Measurements from ENCODE around the gene AMZ2. TPM values are rescaled to one million over a fixed set of nuclear protein-coding genes. Genes with fewer than 3 reads are reported as not detected.

AMZ2 gene
- total and polyA plus RNA-seq, 2 of the 8 experiments (the other 6 are each of a cell fraction or from before 2014, with no cell fraction given): 49.5 to 71.0 TPM

GRCh38 chr17:68304706-68305105 lies 56.9 kb downstream of the AMZ2 start:
- Histone ChIP-seq H3K9ac (replicated peaks in 1 of 4; ENCODE audit: extremely low read depth in 1 of 4, low read depth in 3 of 4, low read length in 3 of 4) (no peak overlapping the region), H2AK5ac (ENCODE audit: low read depth, low read length) (no peak overlapping the region), H3K79me1 (ENCODE audit: low read depth, low read length) (no peaks in the 10 kb centered on the region), H3K23ac (ENCODE audit: insufficient read length) (no peak overlapping the region), H3K27me3 (replicated peaks in 1 of 4; ENCODE audit: control insufficient read depth in 3 of 4, extremely low read depth in 1 of 4, insufficient read depth in 3 of 4, low read length in 3 of 4) (no peaks in the 10 kb centered on the region), H3K56ac (replicated peaks; ENCODE audit: insufficient read length, low read depth, low read length) (no peak overlapping the region), H3K9me3 (ENCODE audit: insufficient read depth in 2 of 2, low read depth in 1 of 2, low read length in 1 of 2) (no peaks in the 10 kb centered on the region), H2BK120ac (replicated peaks; ENCODE audit: low read depth, low read length) (no peak overlapping the region), H3K27ac (ENCODE audit: low read depth, low read length) (no peak overlapping the region), H2AFZ (ENCODE audit: low read length) (no peak overlapping the region), H2BK12ac (ENCODE audit: low read depth, low read length) (no peak overlapping the region), H3K23me2 (ENCODE audit: low read depth, low read length) (no peaks in the 10 kb centered on the region), H3K4ac (replicated peaks; ENCODE audit: insufficient read length, low read depth, low read length) (no peak overlapping the region), H3K36me3 (ENCODE audit: control insufficient read depth in 2 of 4, insufficient read depth in 4 of 4, low read length in 3 of 4) (no peaks in the 10 kb centered on the region), H3K4me3 (ENCODE audit: extremely low read depth in 1 of 4, insufficient read depth in 2 of 4, low read depth in 3 of 4, low read length in 4 of 4) (no peak overlapping the region), H2BK20ac (ENCODE audit: low read length) (no peak overlapping the region), H3K18ac (ENCODE audit: extremely low read depth, low read length) (no peak overlapping the region), H2BK5ac (ENCODE audit: low read depth, low read length) (no peak overlapping the region), H4K8ac (ENCODE audit: extremely low read depth, insufficient read depth, low read length) (no peak overlapping the region), H4K5ac (ENCODE audit: insufficient read length, low read depth, low read length) (no peak overlapping the region), H2BK15ac (ENCODE audit: low read length) (no peak overlapping the region), H3K14ac (ENCODE audit: insufficient read length) (no peak overlapping the region), H3K4me1 (replicated peaks in 1 of 4; ENCODE audit: control insufficient read depth in 3 of 4, insufficient read depth in 4 of 4, low read length in 3 of 4) (peaks cover 2 to 16% (median 5%) of the 10 kb centered on the region in 4 experiments), H4K20me1 (replicated peaks in 1 of 2; ENCODE audit: control insufficient read depth in 1 of 2, insufficient read depth in 2 of 2, low read length in 2 of 2) (no peaks in the 10 kb centered on the region), H4K91ac (replicated peaks; ENCODE audit: insufficient read length, low read length) (no peak overlapping the region), H3K4me2 (ENCODE audit: insufficient read depth in 1 of 2, low read depth in 2 of 2, low read length in 2 of 2) (no peak overlapping the region), H3K79me2 (ENCODE audit: control insufficient read depth in 1 of 2, insufficient read depth in 2 of 2, low read length in 2 of 2) (no peaks in the 10 kb centered on the region; a peak in 1 of 4 replicates)
- DNase-seq (ENCODE audit: low read depth in 1 of 2, low spot score in 2 of 2): no peak
- CTCF ChIA-PET (ENCODE audit: partially characterized antibody): interaction anchor here (1.4 kb wide), 1 partner anchor 128 kb away, joined by 4 read pairs; no protein-coding TSS in a partner anchor
- WGBS, 2 experiments (ENCODE audit: extremely low coverage in 1 of 2, insufficient coverage in 1 of 2, insufficient read length in 1 of 2, insufficient replicate concordance in 2 of 2, low coverage in 1 of 2, low lambda C conversion rate in 2 of 2, missing lambda C conversion rate in 1 of 2): 97% methylated on average over 6 of the region's 6 CpGs; no CpG with 5 or more reads in 1 of the 2 experiments
- POLR2A ChIA-PET (ENCODE audit: partially characterized antibody): no interaction called here
- no peak for FAIRE-seq
- TF ChIP-seq SUZ12 (IDR thresholded peaks at IDR 0.05; ENCODE audit: low read length) (no peak), SP1 (IDR thresholded peaks at IDR 0.05; ENCODE audit: low read depth, low read length) (no peak), TAF7 (optimal IDR thresholded peaks at IDR 0.05; ENCODE audit: borderline replicate concordance, low read depth, low read length) (no peak), TBP (IDR thresholded peaks at IDR 0.05; ENCODE audit: low read depth, low read length) (no peak), ATF3 (IDR thresholded peaks at IDR 0.05; ENCODE audit: insufficient read depth, low read depth, low read length) (no peak), CTBP2 (IDR thresholded peaks at IDR 0.05; ENCODE audit: borderline replicate concordance, insufficient read depth, insufficient read length, low read length) (no peak), SIN3A (conservative IDR thresholded peaks at IDR 0.05 in 1 of 2, IDR thresholded peaks at IDR 0.05 in 1 of 2; ENCODE audit: low read depth in 1 of 2, low read length in 2 of 2) (no peak), HDAC6 (IDR thresholded peaks at IDR 0.05; ENCODE audit: low read depth, low read length) (no peak), SIRT6 (IDR thresholded peaks at IDR 0.05; ENCODE audit: low read length) (no peak), ZNF274 (IDR thresholded peaks at IDR 0.05; ENCODE audit: borderline replicate concordance, extremely low read depth, low read length) (no peak), EZH2 (IDR thresholded peaks at IDR 0.05; ENCODE audit: low read depth, low read length, severe bottlenecking) (no peak), JUN (IDR thresholded peaks at IDR 0.05; ENCODE audit: low read depth, low read length) (no peak), KDM5A (IDR thresholded peaks at IDR 0.05; ENCODE audit: low read length) (no peak), TCF12 (IDR thresholded peaks at IDR 0.05; ENCODE audit: low read depth, low read length) (no peak)

Data from H1 (cell line).